Thyroid gland (tissue), 4 donors: ENCODE results near the gene ADGRF5.

Experiments
- CTCF ChIP-seq, 6 experiments: fragments of 200-600 bp in 3 of 6; fragments of 450-650 bp in 3 of 6; sonication (generic) in 3 of 6; IDR thresholded peaks; one replicate each; pipeline ENCODE4 v1.5.1; 2016 to 2019; ENCODE audit warnings: antibody characterized with exemption in 6 of 6, mild to moderate bottlenecking in 2 of 6, inconsistent platforms in 1 of 6, moderate library complexity in 1 of 6
- POLR2A ChIP-seq, 2 donors: fragments of 450-650 bp; IDR thresholded peaks; one replicate each; pipeline ENCODE4 v1.6.1; 2017; ENCODE audit warnings: antibody characterized with exemption in 2 of 2, mild to moderate bottlenecking in 2 of 2, moderate library complexity in 1 of 2

- no peak for TF ChIP-seq CTCF (IDR thresholded peaks at IDR 0.05)
- no peak for TF ChIP-seq POLR2A (IDR thresholded peaks at IDR 0.05)
Observed at GRCh38 chr6:46963626-46964025, 41.9 kb upstream of the ADGRF5 start.
